Measurements from ENCODE around the gene ADIPOQ. TPM values are rescaled to one million over a fixed set of nuclear protein-coding genes. Genes with fewer than 3 reads are reported as not detected.
A peak's percentile ranks its signal among the peaks of the same experiment; 100 is the strongest.
"Not testable (repeated sequence)": the region's sequence is repeated elsewhere in the genome, so short reads cannot be mapped to it uniquely, and the experiment has no call there.

ADIPOQ gene
- total RNA-seq, 5 donors from 2014 or later (not counting 1 experiment from before 2014, with no cell fraction given) = not detected

- ATAC-seq (replicated peaks in 1 of 4) = no peak
- Mint-ChIP-seq H3K9me3 (no peaks in the 10 kb centered on the region), H3K4me3 (peak overlapping the region in 2 of 3 donors; percentile 29 to 34), H3K27me3 (no peaks in the 10 kb centered on the region), H3K4me1 (peaks cover 21 to 29% (median 25%) of the 10 kb centered on the region in 3 donors), H3K27ac (peak overlapping the region; percentile 91), H3K36me3 (no peaks in the 10 kb centered on the region)
- Histone ChIP-seq H3K27me3 (replicated peaks in 1 of 2; ENCODE audit: control insufficient read depth in 2 of 2, extremely low read depth in 1 of 2, insufficient read depth in 2 of 2, low read length in 1 of 2) (no peaks in the 10 kb centered on the region), H3K27ac (ENCODE audit: low read length) (no peak overlapping the region), H3K9me3 (no peaks in the 10 kb centered on the region), H3K36me3 (ENCODE audit: control insufficient read depth in 2 of 2, extremely low read depth in 1 of 2, insufficient read depth in 1 of 2, low read length in 1 of 2) (no peaks in the 10 kb centered on the region), H3K4me1 (ENCODE audit: control insufficient read depth in 1 of 2, extremely low read depth in 1 of 2, insufficient read depth in 2 of 2, low read length in 2 of 2) (peaks cover 3 to 10% of the 10 kb centered on the region in 2 experiments), H3K4me3 (ENCODE audit: control insufficient read depth in 1 of 2, extremely low read depth in 1 of 2, low read length in 1 of 2) (no peak overlapping the region)
- POLR2A ChIA-PET = no interaction called here
- WGBS (ENCODE audit: insufficient coverage) = 100% methylated on average over 1 of the region's 5 CpGs
- no peak for DNase-seq
- CTCF ChIA-PET = interaction anchor here in 1 of 2 donors (1.0 kb wide), 1 partner anchor 18 kb away, joined by 4 read pairs; no protein-coding TSS in a partner anchor
Measured at GRCh38 chr3:186870421-186871201, 28.1 kb downstream of the ADIPOQ start.

DNA sequence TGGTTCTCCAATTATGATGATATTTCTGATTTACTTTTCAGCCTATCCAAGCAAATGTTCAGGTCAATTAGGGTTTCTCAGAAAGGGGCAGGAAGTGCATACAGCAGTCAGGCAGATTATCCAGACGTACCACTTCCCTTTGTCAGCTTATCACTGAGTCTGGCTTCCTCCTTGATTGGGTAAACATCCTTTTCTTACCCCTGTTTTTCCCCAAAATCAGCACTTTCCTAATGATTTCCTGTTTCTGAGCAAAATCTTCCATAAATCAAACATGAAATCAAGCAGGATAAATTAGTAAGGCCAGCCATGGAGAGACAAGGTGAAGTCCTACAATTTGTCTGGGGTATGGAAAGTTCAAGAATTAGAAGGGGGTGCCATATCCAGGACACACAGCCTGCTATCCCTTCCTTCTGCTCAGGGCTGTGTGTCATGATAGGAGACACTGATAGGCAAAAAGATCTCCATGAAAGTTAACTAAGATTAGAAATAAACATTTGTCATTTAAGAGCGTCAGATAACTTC, 29.0 kb downstream of the ADIPOQ start:
- ChIA-PET CTCF (interaction anchor here in 1 of 2 donors (1.0 kb wide), 1 partner anchor 19 kb away, joined by 4 read pairs; no protein-coding TSS in a partner anchor), POLR2A (interaction anchor here in 1 of 2 donors (0.6 kb wide), 1 partner anchor 10 kb away, joined by 3 read pairs; no protein-coding TSS in a partner anchor)
- H3K27me3 Mint-ChIP-seq = no peaks in the 10 kb centered on the region
- H3K36me3 ChIP-seq (ENCODE audit: control insufficient read depth in 2 of 2, extremely low read depth in 1 of 2, insufficient read depth in 1 of 2, low read length in 1 of 2) = no peaks in the 10 kb centered on the region
- H3K4me3 Mint-ChIP-seq = peak overlapping the region in 2 of 3 donors; percentile 29 to 34
- no peaks in the 10 kb centered on the region for H3K9me3 ChIP-seq
- H3K27me3 ChIP-seq (replicated peaks in 1 of 2; ENCODE audit: control insufficient read depth in 2 of 2, extremely low read depth in 1 of 2, insufficient read depth in 2 of 2, low read length in 1 of 2) = no peaks in the 10 kb centered on the region
- peak; percentile 73 to 90 (median 78) for ATAC-seq (replicated peaks in 1 of 4)
- H3K36me3 Mint-ChIP-seq = no peaks in the 10 kb centered on the region
- H3K4me3 ChIP-seq (ENCODE audit: control insufficient read depth in 1 of 2, extremely low read depth in 1 of 2, low read length in 1 of 2) = no peak overlapping the region
- DNase-seq = peak in 5 of 35 experiments; percentile 1 to 28 (median 11)
- WGBS (ENCODE audit: insufficient coverage) = 0% methylated on average over 1 of the region's 2 CpGs
- H3K4me1 Mint-ChIP-seq = peaks cover 21 to 29% (median 25%) of the 10 kb centered on the region in 3 donors
- peak overlapping the region; percentile 3 for H3K27ac ChIP-seq (ENCODE audit: low read length)
- H3K4me1 ChIP-seq (ENCODE audit: control insufficient read depth in 1 of 2, extremely low read depth in 1 of 2, insufficient read depth in 2 of 2, low read length in 2 of 2) = peaks cover 3 to 10% of the 10 kb centered on the region in 2 experiments
- H3K9me3 Mint-ChIP-seq = no peaks in the 10 kb centered on the region
- peak overlapping the region; percentile 91 for H3K27ac Mint-ChIP-seq

DNA sequence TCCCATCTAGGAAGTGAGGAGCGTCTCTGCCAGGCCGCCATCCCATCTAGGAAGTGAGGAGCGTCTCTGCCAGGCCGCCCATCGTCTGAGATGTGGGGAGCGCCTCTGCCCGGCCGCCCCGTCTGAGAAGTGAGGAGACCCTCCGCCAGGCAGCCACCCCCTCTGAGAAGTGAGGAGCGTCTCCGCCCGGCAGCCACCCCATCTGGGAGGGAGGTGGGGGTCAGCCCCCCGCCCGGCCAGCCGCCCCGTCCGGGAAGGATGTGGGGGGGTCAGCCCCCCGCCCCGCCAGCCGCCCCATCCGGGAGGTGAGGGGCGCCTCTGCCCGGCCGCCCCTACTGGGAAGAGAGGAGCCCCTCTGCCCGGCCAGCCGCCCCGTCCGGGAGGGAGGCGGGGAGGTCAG, 31.3 kb downstream of the ADIPOQ start:
- H3K4me3 ChIP-seq (ENCODE audit: control insufficient read depth in 1 of 2, extremely low read depth in 1 of 2, low read length in 1 of 2); H3K27ac Mint-ChIP-seq; ATAC-seq (replicated peaks in 1 of 4); H3K9me3 Mint-ChIP-seq; DNase-seq; H3K4me1 ChIP-seq (ENCODE audit: control insufficient read depth in 1 of 2, extremely low read depth in 1 of 2, insufficient read depth in 2 of 2, low read length in 2 of 2); H3K27me3 ChIP-seq (replicated peaks in 1 of 2; ENCODE audit: control insufficient read depth in 2 of 2, extremely low read depth in 1 of 2, insufficient read depth in 2 of 2, low read length in 1 of 2); POLR2A ChIA-PET; H3K36me3 Mint-ChIP-seq; H3K9me3 ChIP-seq; CTCF ChIA-PET; H3K27me3 Mint-ChIP-seq; H3K4me3 Mint-ChIP-seq; H3K27ac ChIP-seq (ENCODE audit: low read length); H3K36me3 ChIP-seq (ENCODE audit: control insufficient read depth in 2 of 2, extremely low read depth in 1 of 2, insufficient read depth in 1 of 2, low read length in 1 of 2): not testable (repeated sequence)
- no CpG with 5 or more reads among the region's 30 CpGs for whole genome bisulfite sequencing (ENCODE audit: insufficient coverage)
- H3K4me1 Mint-ChIP-seq = peaks cover 21 to 29% (median 25%) of the 10 kb centered on the region in 3 donors

- H3K9me3 ChIP-seq; POLR2A ChIA-PET; H3K27ac ChIP-seq (ENCODE audit: low read length); H3K9me3 Mint-ChIP-seq; CTCF ChIA-PET; H3K4me1 ChIP-seq (ENCODE audit: control insufficient read depth in 1 of 2, extremely low read depth in 1 of 2, insufficient read depth in 2 of 2, low read length in 2 of 2); DNase-seq; H3K4me3 ChIP-seq (ENCODE audit: control insufficient read depth in 1 of 2, extremely low read depth in 1 of 2, low read length in 1 of 2); H3K27ac Mint-ChIP-seq; H3K36me3 ChIP-seq (ENCODE audit: control insufficient read depth in 2 of 2, extremely low read depth in 1 of 2, insufficient read depth in 1 of 2, low read length in 1 of 2); H3K27me3 Mint-ChIP-seq; ATAC-seq (replicated peaks in 1 of 4); H3K27me3 ChIP-seq (replicated peaks in 1 of 2; ENCODE audit: control insufficient read depth in 2 of 2, extremely low read depth in 1 of 2, insufficient read depth in 2 of 2, low read length in 1 of 2); H3K36me3 Mint-ChIP-seq; H3K4me3 Mint-ChIP-seq: not testable (repeated sequence)
- WGBS (ENCODE audit: insufficient coverage) = no CpG with 5 or more reads among the region's 24 CpGs
- peaks cover 21 to 27% (median 26%) of the 10 kb centered on the region in 3 donors for H3K4me1 Mint-ChIP-seq
Measured at GRCh38 chr3:186874216-186874615, 31.7 kb downstream of the ADIPOQ start.

DNA sequence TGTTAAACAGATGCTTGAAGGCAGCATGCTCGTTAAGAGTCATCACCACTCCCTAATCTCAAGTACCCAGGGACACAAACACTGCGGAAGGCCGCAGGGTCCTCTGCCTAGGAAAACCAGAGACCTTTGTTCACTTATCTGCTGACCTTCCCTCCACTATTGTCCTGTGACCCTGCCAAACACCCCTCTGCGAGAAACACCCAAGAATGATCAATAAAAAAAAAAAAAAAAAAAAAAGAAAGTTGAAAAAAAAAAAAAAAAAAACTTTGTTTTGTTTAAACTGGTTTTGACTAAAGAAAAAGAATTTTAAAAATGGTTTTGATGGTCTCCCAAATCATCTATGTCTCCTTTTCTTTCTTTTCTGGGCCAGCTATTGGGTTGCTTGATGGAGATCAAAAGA, 32.3 kb downstream of the ADIPOQ start:
- H3K4me1 ChIP-seq (ENCODE audit: control insufficient read depth in 1 of 2, extremely low read depth in 1 of 2, insufficient read depth in 2 of 2, low read length in 2 of 2); H3K9me3 Mint-ChIP-seq; H3K36me3 ChIP-seq (ENCODE audit: control insufficient read depth in 2 of 2, extremely low read depth in 1 of 2, insufficient read depth in 1 of 2, low read length in 1 of 2); H3K36me3 Mint-ChIP-seq; POLR2A ChIA-PET; H3K27ac Mint-ChIP-seq; H3K4me3 ChIP-seq (ENCODE audit: control insufficient read depth in 1 of 2, extremely low read depth in 1 of 2, low read length in 1 of 2); CTCF ChIA-PET; ATAC-seq (replicated peaks in 1 of 4); H3K27ac ChIP-seq (ENCODE audit: low read length); H3K4me3 Mint-ChIP-seq; H3K9me3 ChIP-seq; H3K27me3 ChIP-seq (replicated peaks in 1 of 2; ENCODE audit: control insufficient read depth in 2 of 2, extremely low read depth in 1 of 2, insufficient read depth in 2 of 2, low read length in 1 of 2); DNase-seq; H3K27me3 Mint-ChIP-seq: not testable (repeated sequence)
- peaks cover 27 to 32% (median 29%) of the 10 kb centered on the region in 3 donors for H3K4me1 Mint-ChIP-seq
- WGBS (ENCODE audit: insufficient coverage) = no CpG with 5 or more reads among the region's 4 CpGs

DNA sequence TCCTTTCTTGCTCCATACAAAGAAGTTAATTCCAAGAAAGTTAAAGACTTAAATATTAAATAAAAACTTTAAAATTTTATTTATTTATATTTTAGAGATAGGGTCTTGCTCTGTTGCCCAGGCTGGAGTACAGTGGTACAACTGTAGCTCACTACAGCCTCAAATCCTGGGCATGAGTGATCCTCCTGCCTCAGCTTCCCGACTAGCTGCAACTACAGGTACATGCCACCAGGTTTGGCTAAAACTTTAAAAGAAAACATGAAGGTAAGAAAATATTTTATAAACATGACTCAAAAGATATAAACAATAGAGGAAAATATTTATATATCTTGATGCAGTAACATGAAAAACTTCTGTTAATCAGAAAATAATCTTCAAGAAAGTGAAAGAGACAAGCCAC, 33.2 kb downstream of the ADIPOQ start:
- Histone ChIP-seq H3K4me1 (ENCODE audit: control insufficient read depth in 1 of 2, extremely low read depth in 1 of 2, insufficient read depth in 2 of 2, low read length in 2 of 2) (peaks cover 3 to 9% of the 10 kb centered on the region in 2 experiments), H3K27ac (ENCODE audit: low read length) (no peak overlapping the region), H3K4me3 (ENCODE audit: control insufficient read depth in 1 of 2, extremely low read depth in 1 of 2, low read length in 1 of 2) (no peak overlapping the region), H3K9me3 (no peaks in the 10 kb centered on the region), H3K27me3 (replicated peaks in 1 of 2; ENCODE audit: control insufficient read depth in 2 of 2, extremely low read depth in 1 of 2, insufficient read depth in 2 of 2, low read length in 1 of 2) (no peaks in the 10 kb centered on the region), H3K36me3 (ENCODE audit: control insufficient read depth in 2 of 2, extremely low read depth in 1 of 2, insufficient read depth in 1 of 2, low read length in 1 of 2) (no peaks in the 10 kb centered on the region)
- WGBS (ENCODE audit: insufficient coverage) = no CpG with 5 or more reads among the region's 1 CpG
- POLR2A ChIA-PET = no interaction called here
- peaks cover 31 to 32% (median 31%) of the 10 kb centered on the region in 3 donors for H3K4me1 Mint-ChIP-seq
- H3K27ac Mint-ChIP-seq = no peak overlapping the region
- DNase-seq (no peak), ATAC-seq (replicated peaks in 1 of 4) (no peak)
- CTCF ChIA-PET = no interaction called here
- no peaks in the 10 kb centered on the region for H3K27me3 Mint-ChIP-seq
- no peaks in the 10 kb centered on the region for H3K9me3 Mint-ChIP-seq
- H3K4me3 Mint-ChIP-seq = no peak overlapping the region
- no peaks in the 10 kb centered on the region for H3K36me3 Mint-ChIP-seq

Data from T-cell (primary cell).